Measurements from ENCODE around the gene MYF5.

Gene MYF5

GRCh38 chr12:80707830-80708258, 8.9 kb upstream of the MYF5 start:
- no peak for DNase-seq (ENCODE audit: low spot score)

- DNase-seq (ENCODE audit: low spot score), result no peak
Observed at GRCh38 chr12:80708259-80708974, 8.3 kb upstream of the MYF5 start.

GRCh38 chr12:80708975-80709328, 7.8 kb upstream of the MYF5 start:
- DNase-seq (ENCODE audit: low spot score), result no peak

GRCh38 chr12:80709811-80710726, 6.6 kb upstream of the MYF5 start:
- no peak for DNase-seq (ENCODE audit: low spot score)

- DNase-seq (ENCODE audit: low spot score), result no peak
Observed at GRCh38 chr12:80710727-80711449, 5.8 kb upstream of the MYF5 start.

GRCh38 chr12:80711866-80712265, 4.8 kb upstream of the MYF5 start:
- no peak for DNase-seq (ENCODE audit: low spot score)

- DNase-seq (ENCODE audit: low spot score), result no peak
Observed at GRCh38 chr12:80712866-80713265, 3.8 kb upstream of the MYF5 start.

- DNase-seq (ENCODE audit: low spot score), result no peak
Observed at GRCh38 chr12:80713419-80713818, 3.3 kb upstream of the MYF5 start.

- no peak for DNase-seq (ENCODE audit: low spot score)
Observed at GRCh38 chr12:80714055-80714454, 2.7 kb upstream of the MYF5 start.

- no peak for DNase-seq (ENCODE audit: low spot score)
Observed at GRCh38 chr12:80714846-80715245, 1.9 kb upstream of the MYF5 start.

- DNase-seq (ENCODE audit: low spot score), result no peak
Observed at GRCh38 chr12:80715713-80716249, 931 bp upstream of the MYF5 start.

- DNase-seq (ENCODE audit: low spot score), result no peak
Observed at GRCh38 chr12:80717856-80718255, 1.1 kb downstream of the MYF5 start.

GRCh38 chr12:80720516-80720915, 3.8 kb downstream of the MYF5 start:
- DNase-seq (ENCODE audit: low spot score), result no peak

GRCh38 chr12:80721326-80721725, 4.6 kb downstream of the MYF5 start:
- no peak for DNase-seq (ENCODE audit: low spot score)

- DNase-seq (ENCODE audit: low spot score), result no peak
Observed at GRCh38 chr12:80745851-80746505, 29.3 kb downstream of the MYF5 start.

- no peak for DNase-seq (ENCODE audit: low spot score)
Observed at GRCh38 chr12:80747800-80748199, 31.1 kb downstream of the MYF5 start.

- DNase-seq (ENCODE audit: low spot score), result no peak
Observed at GRCh38 chr12:80749456-80749855, 32.7 kb downstream of the MYF5 start.

GRCh38 chr12:80752464-80752863, 35.8 kb downstream of the MYF5 start:
- DNase-seq (ENCODE audit: low spot score), result no peak

- DNase-seq (ENCODE audit: low spot score), result no peak
Observed at GRCh38 chr12:80754274-80754673, 37.6 kb downstream of the MYF5 start.

GRCh38 chr12:80756875-80757274, 40.2 kb downstream of the MYF5 start:
- DNase-seq (ENCODE audit: low spot score), result no peak

GRCh38 chr12:80761838-80762237, 45.1 kb downstream of the MYF5 start:
- no peak for DNase-seq (ENCODE audit: low spot score)

GRCh38 chr12:80763874-80764273, 47.2 kb downstream of the MYF5 start:
- peak; percentile 31 for DNase-seq (ENCODE audit: low spot score)
